ACHN (cell line): ENCODE data around the gene ADCY10.

Source experiments
- DNase-seq: peaks from one replicate; pipeline ENCODE4 v3.0.0-alpha.2; 2015
- in situ Hi-C: cut with HindIII; loops from 2 replicates; pipeline ENCODE4 v1.10.0; 2017; ENCODE audit warnings: low sequenced_read_pairs, low pct_ligation_motif_present, low pct_unique_long_range_greater_than_20kb

Gene ADCY10

GRCh38 chr1:167772436-167772835 is 141.5 kb downstream of the ADCY10 start:
- no peak for DNase-seq
- in situ Hi-C loops, result no loop called here

DNA sequence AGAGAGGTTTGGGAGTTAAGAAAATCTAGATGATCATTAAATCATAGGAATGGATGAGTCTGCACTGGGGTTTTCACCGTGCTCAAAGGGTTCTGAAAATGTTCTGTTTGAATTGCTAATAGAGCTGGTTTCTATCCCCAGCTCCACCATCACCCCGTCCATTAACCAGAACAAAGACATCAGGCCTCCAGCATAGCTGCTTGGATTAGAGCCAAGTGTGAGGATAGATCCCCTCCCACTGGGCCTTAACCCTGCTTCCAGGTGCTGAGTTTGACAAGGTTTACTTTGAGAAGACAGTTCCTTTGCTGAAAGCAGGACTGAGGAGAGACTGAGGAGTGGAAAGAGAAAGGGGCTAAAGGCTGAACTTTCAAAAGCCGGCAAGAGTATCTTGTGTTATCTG is 143.8 kb downstream of the ADCY10 start:
- no peak for DNase-seq
- in situ Hi-C loops, result no loop called here

- DNase-seq, result no peak
Observed at GRCh38 chr1:167767761-167768160, 146.2 kb downstream of the ADCY10 start.

DNA sequence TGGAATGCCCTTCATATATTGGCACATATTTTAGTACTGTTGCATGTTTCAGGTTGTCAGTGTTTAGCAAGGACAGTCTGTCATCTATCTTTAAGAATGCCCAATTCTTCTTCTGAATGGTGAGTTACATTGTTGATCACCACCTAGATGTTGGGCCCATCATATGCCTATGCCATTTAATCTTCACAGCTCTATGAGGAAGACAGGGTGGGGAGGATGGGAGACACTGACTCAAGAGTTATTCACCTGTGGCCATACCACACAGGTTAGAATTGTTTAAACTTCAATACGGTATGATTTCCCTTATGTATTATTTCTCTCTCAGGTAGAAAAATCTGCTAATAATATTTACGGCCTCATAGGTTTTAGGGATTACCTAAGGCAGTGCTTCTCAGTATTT is 147.4 kb downstream of the ADCY10 start:
- in situ Hi-C loops, result no loop called here
- no peak for DNase-seq

More at GRCh38 chr1:167767761-167768160, 146.2 kb downstream of the ADCY10 start:
- in situ Hi-C loops, result no loop called here

DNA sequence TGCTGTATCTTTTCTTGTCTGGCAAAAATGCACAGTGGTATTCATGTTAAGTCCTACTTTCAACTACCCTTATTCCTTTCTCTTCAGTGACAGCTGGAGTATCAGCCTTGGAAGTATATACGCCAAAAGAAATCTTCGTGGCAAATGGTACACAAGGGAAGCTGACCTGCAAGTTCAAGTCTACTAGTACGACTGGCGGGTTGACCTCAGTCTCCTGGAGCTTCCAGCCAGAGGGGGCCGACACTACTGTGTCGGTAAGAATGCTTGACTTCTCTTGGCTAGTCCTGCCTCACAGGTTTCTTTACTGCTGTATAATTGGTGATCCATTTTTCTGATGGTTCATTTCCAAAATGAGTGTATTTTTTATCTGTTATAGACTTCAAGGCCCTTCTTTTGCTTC is 148.4 kb downstream of the ADCY10 start:
- in situ Hi-C loops, result no loop called here
- no peak for DNase-seq

DNA sequence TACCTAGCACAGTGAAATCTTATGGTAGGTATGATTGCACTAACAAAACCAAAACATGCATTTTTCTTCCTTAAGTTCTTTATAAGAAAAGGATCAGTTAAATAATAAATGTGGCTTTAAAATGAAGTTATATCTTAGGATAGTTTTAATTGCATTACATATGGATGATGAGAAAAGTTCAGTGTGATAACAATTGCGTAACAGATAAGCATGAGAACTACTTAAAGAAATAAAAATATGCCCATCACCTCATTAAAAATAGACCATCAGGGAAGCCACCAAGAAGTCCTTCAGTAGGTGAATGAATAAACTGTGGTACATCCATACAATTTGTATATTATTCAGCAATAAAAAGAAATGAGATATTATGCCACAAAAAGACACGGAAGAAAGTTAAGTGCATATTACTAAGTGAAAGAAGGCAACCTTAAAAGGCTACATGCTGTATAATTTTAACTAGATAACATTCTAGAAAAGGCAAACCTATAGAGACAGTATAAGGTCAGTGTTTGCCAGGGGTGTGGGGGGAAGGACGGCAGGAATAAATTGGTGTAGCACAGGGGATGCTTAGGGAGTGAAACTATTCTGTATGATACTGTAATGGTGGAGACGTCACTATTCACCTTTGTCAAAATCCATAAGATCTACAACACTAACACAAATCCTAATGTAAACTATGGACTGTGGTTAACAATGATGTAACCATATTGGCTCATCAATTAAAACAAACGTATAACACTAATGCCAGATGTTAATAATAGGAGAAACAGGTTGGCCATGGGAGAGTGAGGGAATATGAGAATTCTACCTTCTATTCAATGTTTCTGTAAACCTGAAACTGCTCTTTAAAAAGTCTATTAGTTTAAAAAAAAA is 149.2 kb downstream of the ADCY10 start:
- DNase-seq, result no peak

DNA sequence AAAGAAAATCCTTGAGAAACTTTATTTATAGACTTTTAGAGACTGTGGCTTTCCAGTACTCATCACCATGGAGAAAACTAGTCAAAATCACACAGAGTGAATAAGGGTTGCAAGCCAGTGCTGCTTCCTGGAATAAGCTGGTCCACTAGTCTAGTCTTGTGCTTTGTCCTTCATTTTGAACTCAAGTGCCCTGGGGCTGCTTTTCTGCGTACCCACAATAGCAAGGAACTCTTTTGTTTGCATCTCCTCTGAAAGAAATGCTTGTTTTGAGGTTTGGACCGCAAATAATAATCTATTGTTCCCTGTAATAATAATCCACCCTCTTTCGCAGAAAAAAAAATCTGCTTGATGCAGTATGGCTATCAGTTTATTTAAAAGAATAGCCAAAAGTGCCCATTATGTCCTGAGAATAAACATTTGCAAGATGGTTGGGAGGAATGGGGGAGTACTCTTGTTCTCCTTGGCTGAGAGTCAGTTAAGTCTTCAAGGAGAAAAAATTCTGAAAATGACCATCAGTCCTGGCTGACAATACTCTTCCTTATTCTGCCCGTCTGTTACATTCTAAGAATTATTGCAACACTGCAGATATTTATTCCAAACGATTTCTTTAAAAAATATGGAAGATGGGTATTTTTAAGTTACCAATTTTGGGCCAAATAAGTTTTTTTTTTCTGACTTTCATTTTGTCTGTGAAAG is 150.3 kb downstream of the ADCY10 start:
- in situ Hi-C loops, result no loop called here
- DNase-seq, result no peak

More for the DNA sequence above, 149.2 kb downstream of the ADCY10 start:
- in situ Hi-C loops, result no loop called here

GRCh38 chr1:167762061-167762746 is 151.7 kb downstream of the ADCY10 start:
- in situ Hi-C loops, result no loop called here
- DNase-seq, result no peak

DNA sequence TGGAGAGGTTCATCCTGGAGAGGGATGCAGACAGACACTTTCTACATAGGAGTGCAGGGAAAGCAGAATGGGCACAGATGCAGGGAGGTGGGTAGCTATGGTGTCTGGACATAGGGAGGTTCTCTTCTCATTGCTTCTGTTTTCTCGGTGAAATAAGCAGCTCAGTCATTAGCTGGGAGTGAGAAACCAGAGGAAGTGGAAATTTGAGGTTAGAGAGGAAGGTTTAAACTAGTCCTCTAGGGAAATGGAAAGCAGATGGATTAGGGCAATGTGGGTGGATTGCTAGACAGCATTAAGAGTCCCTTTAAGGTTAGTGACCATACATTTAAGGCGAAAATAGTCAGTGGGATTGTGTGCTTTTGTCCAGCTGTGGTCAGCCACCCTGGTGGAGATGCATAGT is 152.5 kb downstream of the ADCY10 start:
- no peak for DNase-seq

More for the DNA sequence above, 152.5 kb downstream of the ADCY10 start:
- in situ Hi-C loops, result no loop called here
